Heart left ventricle (tissue), 13 donors: ENCODE measurements around the gene ATP2B2.

Source experiments
- POLR2A ChIP-seq, 2 donors: fragments of 450-650 bp; IDR thresholded peaks; one replicate each; pipeline ENCODE4 v1.6.1; 2017; ENCODE audit warnings: antibody characterized with exemption in 2 of 2, mild to moderate bottlenecking in 2 of 2, moderate library complexity in 2 of 2
- TF ChIP-seq, protein P1 (sequence below), 12 donors: fragments of 200-600 bp; sonication (generic) in 4 of 12; IDR thresholded peaks; one replicate each; pipeline versions ENCODE4 v1.5.0 to v1.8.0; 2018 to 2022; ENCODE audit warnings: antibody characterized with exemption in 12 of 12, mild to moderate bottlenecking in 5 of 12
- donor health status: ischemic (EF 13 %, LVEDD 7.1; RV severe dilation, severe dysfunction).
- donor health status: DM: no; HTN: yes; CAD: no.
- donor health status: DM: no; HTN: no; CAD: no.
- donor health status: ischemic (EF 25% LVEDD 6.9; RV normal size, moderate dysfunction).
- donor health status: ischemic (EF 25% LVEDD 5.7; RV mildly dilated, moderate dysfunction).
- donor health status: ischemic (EF 35%, LVEDD 5.7; RV mildly dilated, moderate dysfunction).
- donor health status: nonischemic (EF 11% LVEDD 7.7; RV severe dilation, severe dysfunction).
- donor health status: DM: yes; HTN: yes; CAD: no.
- donor health status: PGD.
- donor health status: ischemic (EF 29% LVEDD 5.4; RV normal size, mild dysfunction).
- donor health status: nonischemic (EF 23%, LVEDD 6.1; RV moderate dilation, normal function).

DNA sequence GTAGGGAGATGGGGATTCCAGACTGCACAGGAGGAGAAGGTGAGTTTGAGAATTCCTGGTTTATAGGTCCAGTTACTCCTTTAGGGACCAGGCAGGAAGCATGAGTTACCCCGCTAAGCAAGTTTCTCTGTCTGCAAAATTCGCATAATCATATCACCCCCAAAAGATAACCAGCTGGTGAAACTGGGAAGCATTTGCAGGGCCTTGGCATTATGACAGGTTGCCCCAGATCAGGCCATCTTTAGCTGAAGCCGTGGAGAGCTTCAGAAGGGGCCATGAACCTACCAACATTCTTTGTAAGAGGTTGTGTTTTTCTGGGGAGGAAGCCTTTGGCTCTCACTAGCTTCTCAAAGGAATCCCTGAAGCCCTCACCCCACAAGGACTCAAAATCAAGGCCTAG lies 29.4 kb downstream of the ATP2B2 start:
- TF ChIP-seq, protein P1, sequence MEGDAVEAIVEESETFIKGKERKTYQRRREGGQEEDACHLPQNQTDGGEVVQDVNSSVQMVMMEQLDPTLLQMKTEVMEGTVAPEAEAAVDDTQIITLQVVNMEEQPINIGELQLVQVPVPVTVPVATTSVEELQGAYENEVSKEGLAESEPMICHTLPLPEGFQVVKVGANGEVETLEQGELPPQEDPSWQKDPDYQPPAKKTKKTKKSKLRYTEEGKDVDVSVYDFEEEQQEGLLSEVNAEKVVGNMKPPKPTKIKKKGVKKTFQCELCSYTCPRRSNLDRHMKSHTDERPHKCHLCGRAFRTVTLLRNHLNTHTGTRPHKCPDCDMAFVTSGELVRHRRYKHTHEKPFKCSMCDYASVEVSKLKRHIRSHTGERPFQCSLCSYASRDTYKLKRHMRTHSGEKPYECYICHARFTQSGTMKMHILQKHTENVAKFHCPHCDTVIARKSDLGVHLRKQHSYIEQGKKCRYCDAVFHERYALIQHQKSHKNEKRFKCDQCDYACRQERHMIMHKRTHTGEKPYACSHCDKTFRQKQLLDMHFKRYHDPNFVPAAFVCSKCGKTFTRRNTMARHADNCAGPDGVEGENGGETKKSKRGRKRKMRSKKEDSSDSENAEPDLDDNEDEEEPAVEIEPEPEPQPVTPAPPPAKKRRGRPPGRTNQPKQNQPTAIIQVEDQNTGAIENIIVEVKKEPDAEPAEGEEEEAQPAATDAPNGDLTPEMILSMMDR (IDR thresholded peaks at IDR 0.05) = no peak
- TF ChIP-seq POLR2A (IDR thresholded peaks at IDR 0.05) = no peak
